HG02981 (cell line): Measurements from ENCODE around the gene FHOD3.
"Not testable (repeated sequence)": the region's sequence is repeated elsewhere in the genome, so short reads cannot be mapped to it uniquely, and the experiment has no call there.

Experiments
- ATAC-seq: cut with Tn5 transposase; IDR thresholded peaks from one replicate; pipeline ENCODE4 v1.9.1; 2021; ENCODE audit warnings: mild to moderate bottlenecking, moderate library complexity; ENCODE audit not compliant: unreplicated experiment

The FHOD3 gene

GRCh38 chr18:36534154-36534688 lies 236.7 kb downstream of the FHOD3 start:
- ATAC-seq, result peak; percentile 68

- ATAC-seq, result no peak
Measured at GRCh38 chr18:36535202-36535935, 237.9 kb downstream of the FHOD3 start.

- no peak for ATAC-seq
Measured at GRCh38 chr18:36536426-36536825, 238.9 kb downstream of the FHOD3 start.

- ATAC-seq, result no peak
Measured at GRCh38 chr18:36537289-36537688, 239.8 kb downstream of the FHOD3 start.

GRCh38 chr18:36539674-36540231 lies 242.2 kb downstream of the FHOD3 start:
- no peak for ATAC-seq

GRCh38 chr18:36543030-36543429 lies 245.5 kb downstream of the FHOD3 start:
- ATAC-seq, result no peak

- no peak for ATAC-seq
Measured at GRCh38 chr18:36543991-36544725, 246.6 kb downstream of the FHOD3 start.

GRCh38 chr18:36545821-36546427 lies 248.4 kb downstream of the FHOD3 start:
- ATAC-seq, result no peak

- no peak for ATAC-seq
Measured at GRCh38 chr18:36546876-36547275, 249.4 kb downstream of the FHOD3 start.

- ATAC-seq, result no peak
Measured at GRCh38 chr18:36547544-36547943, 250.0 kb downstream of the FHOD3 start.

- ATAC-seq, result not testable (repeated sequence)
Measured at GRCh38 chr18:36551274-36551673, 253.8 kb downstream of the FHOD3 start.

GRCh38 chr18:36558234-36558633 lies 260.7 kb downstream of the FHOD3 start:
- no peak for ATAC-seq

- no peak for ATAC-seq
Measured at GRCh38 chr18:36559149-36559857, 261.8 kb downstream of the FHOD3 start.

- ATAC-seq, result no peak
Measured at GRCh38 chr18:36560187-36560586, 262.7 kb downstream of the FHOD3 start.

- no peak for ATAC-seq
Measured at GRCh38 chr18:36561046-36561445, 263.5 kb downstream of the FHOD3 start.

- no peak for ATAC-seq
Measured at GRCh38 chr18:36564841-36565240, 267.3 kb downstream of the FHOD3 start.

GRCh38 chr18:36567800-36568199 lies 270.3 kb downstream of the FHOD3 start:
- no peak for ATAC-seq

- no peak for ATAC-seq
Measured at GRCh38 chr18:36568487-36568886, 271.0 kb downstream of the FHOD3 start.

GRCh38 chr18:36572135-36572856 lies 274.8 kb downstream of the FHOD3 start:
- no peak for ATAC-seq

- ATAC-seq, result no peak
Measured at GRCh38 chr18:36576339-36576738, 278.8 kb downstream of the FHOD3 start.
